Stimulated activated CD4-positive, alpha-beta T cell treated with anti-CD3 and anti-CD28 coated beads, Interleukin-1b, Interleukin-23, amount 100 ng/mL, for 1 hour (primary cell): ENCODE data around the gene GSTM2.

ENCODE experiments used
- DNase-seq, 2 donors: peaks; one replicate each; pipeline ENCODE4 v3.0.0-alpha.2; 2020; ENCODE audit warnings: low read depth in 2 of 2

Gene GSTM2

DNA sequence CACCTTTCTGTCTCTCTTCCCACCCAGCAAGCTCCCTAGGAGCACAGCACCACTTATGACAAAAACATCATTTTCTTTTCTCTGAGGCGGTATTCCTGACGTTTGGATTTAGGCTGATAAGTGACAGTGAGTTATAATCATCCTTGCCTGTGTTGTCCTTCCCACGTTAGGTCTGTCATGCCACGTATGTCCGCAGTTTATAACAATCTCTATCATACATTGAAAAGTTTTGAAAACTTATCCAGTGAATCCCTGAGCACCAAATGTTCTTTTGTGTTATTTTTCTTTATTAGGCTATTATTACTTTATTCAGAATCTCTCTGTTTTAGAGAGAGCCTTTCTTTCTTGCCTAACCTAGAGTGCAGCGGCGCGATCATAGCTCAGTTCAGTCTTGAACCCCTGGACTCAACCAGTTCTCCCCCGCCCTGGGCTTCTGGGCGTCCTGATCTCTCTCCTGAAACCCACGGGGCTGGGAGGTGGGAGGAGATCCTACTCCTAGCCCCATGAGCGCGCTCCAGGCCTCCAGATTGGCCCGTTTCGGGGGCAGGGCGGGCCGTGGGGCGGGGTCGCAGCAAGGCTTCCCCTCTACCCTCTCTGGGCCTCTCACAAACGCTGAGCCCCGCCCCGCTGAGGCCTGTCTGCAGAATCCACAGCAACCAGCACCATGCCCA is at the start of gene GSTM2:
TSS of gene GSTM2 (plus strand) at position 606 of the 671 bp plus-strand sequence. CDS start at position 665, 59 bp downstream.
- peak; percentile 26 to 70 for DNase-seq

DNA sequence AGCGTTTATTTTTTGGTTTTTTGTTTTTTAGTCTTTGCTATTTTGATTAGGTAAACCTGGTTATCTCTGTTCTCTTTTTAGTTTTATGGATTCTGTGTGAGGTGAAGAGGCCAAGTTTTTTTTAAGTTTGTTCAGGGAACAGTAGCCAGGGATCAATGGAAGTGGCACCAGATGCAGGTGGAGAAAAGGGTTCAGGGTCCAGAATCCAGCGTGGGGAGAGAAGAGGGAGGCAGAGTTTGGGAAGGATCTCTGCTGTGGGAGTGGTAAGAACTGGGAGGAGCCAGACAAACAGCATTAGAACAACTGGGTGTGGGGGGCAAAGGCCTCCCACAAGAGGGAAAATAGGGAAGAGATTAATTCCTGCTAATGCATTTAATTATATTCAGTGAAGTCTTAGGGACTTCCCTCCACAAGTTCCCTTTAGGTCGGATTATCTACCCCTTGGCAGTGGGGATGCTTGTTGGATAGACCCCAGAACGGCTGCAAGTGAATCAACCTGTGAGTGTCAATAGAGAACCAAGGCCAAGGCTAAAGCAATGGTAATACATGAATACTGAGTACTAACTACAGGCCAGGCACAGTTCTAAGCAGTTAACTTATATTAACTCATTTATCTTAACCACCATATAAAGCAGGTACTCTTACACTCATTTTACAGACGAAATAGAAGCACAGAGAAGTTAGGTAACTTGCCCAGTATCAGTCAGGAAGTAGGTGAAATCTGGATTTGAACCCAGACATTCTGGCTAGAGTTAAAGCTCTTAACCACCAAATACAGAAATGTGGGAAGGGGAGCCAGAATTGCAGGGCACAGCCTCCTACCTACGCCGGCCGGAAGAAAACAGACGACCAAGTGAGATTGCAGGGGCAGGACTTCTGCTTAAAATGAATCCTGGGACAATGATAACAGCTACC is 48.9 kb upstream of the GSTM2 start:
- no peak for DNase-seq

DNA sequence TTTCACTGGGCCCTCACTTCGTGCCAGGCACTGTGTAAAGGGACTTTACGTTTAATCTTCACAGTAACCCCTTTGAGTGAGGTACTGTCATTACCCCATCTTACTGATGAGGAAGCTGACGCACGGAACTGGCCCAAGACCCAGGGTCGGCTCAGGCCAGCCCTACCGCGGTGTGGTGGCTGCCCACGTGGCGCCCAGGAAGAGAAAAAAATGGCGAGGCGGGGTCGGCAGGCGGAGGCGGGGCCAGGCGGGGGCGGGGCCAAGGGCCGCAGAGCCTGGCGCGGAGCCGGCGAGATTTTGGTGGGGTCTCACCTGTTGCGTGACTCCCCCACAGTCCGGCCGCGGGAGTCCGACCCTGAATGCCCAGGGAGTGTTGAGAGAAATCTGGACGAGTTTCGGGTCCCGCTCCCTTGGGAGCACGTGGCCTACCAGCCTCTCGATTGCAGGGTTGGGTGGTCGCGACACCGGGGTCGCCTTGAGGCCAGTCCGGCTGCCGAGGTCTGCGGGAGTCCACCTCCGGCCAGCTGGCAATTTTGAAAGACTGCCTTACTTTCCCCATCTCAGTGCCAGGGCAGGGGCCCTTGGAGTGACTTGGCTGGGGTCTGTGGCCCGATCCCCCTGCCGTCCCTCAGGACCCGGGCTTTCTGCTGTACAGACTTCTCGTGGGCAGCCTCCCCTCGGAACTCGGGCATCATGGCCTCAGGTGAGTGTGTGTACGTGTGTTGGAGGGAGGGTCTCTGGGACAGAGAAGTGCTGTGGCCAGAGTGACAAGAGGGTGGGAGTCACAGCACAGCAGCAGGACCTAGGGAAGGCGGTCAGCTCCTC is 48.1 kb upstream of the GSTM2 start, which contains the start of the genes AMPD2 and GNAT2:
TSS of gene AMPD2 (plus strand) at position 262 of the 825 bp plus-strand sequence. CDS start 1,339 bp downstream, outside the sequence.
TSS of gene GNAT2 (minus strand) at position 41 of the 825 bp plus-strand sequence. CDS start 6,746 bp downstream, outside the sequence.
- peak; percentile 20 to 53 for DNase-seq

DNA sequence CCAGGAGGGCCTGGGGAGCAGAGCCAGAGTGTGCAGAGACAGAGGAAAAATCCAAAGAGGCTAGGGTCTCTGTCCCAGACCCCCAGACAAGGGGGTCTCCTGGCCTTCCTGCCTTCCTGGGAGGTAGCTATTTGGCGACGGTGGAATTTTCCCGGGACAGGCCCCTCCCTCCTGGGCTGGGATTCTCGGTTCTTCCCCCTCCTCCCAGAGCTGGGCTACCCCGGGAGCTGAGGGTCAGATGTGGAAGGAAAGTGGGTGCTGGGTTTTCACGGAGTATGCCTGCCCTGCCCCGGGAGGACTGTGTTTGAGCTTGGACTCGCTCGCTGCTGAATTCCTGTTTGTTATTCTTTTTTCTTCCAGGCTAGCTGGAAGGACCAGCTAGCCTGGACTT is 47.5 kb upstream of the GSTM2 start:
- DNase-seq = no peak

DNA sequence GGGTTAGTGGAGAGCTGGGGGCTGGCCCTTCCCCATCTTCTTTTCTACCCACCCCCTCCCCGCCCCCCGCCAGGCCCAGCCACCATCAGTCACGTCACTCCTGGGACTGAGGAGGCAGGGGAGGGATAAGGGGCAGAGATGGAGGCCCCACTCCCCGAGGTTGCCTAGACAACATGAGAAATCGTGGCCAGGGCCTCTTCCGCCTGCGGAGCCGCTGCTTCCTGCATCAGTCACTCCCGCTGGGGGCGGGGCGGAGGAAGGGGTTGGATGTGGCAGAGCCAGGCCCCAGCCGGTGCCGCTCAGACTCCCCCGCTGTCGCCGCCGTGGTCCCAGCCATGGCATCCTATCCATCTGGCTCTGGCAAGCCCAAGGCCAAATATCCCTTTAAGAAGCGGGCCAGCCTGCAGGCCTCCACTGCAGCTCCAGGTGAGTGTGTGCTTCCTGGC is 47.0 kb upstream of the GSTM2 start:
- DNase-seq = peak; percentile 83 to 95

DNA sequence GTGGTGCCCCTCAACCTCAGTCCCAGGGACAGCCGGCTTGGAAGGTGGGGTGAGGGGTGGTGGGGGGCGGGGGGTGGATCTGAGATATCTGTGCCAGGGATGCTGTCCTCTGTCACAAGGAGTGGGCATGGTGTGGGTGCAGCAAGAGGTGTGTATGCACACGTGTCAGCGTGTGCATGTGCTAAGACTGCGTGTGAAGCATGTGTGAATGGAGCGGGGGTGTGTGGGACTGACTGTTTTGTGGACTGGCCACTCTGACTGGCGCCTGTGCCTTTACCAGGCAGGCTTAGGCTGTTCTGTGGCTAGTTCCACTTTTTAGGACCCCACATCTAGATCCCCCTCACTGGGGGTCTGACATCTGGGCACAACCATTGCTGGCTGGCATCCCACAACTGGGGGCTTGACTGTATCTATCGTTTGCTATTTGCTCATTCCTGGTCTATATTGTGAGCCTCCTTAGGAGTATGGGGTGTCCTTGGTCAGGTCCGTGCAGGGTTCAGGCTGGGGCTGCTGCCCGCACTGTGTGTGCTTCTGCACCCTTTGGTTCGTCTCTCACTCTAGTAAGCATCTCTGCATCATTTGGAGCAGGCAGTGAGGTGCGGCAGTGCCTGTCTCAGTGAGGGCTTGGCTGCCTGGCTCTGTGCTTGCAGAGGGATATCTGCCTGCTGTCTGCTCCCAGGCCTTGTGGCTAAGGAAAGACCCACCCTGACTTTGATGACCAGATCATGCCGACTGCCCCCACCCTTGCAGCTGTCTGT is 46.3 kb upstream of the GSTM2 start:
- DNase-seq = no peak

DNA sequence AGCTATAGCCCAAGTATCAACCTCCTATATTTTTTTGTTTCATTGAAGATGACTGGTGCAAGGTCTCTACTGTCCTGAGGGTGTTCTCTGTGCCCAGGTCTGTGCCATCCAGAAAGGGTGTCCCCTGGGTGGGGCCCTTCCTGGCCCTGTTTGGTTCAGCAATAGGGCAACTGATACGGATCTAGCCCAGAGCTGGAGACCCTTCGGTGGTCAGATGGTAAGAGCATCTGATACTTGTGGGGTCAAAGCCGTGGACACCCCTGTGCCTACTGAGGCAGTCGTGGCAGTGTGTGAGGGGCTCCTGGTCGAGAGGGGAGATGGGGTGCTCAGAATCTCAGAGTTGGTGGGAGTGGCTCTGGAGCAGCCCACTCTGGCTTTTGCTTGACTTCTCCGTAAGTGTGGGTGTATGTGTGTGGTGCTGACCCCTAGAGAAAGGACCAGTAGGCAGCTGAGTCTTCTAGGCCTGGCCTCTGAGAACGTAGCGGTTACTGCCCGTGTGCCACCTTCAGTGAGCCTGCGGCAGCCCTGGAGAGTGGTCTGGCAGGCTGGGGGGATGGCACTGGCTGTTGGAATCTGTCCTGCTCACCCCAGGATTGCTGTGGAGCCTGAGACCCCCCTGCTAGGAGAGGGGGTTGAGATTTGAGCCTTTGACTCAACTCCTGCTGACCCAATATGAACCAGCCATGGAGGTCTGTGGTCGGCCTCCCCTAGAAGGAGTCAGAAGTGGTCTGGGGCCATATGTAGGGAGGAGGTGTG is 45.5 kb upstream of the GSTM2 start:
- no peak for DNase-seq

DNA sequence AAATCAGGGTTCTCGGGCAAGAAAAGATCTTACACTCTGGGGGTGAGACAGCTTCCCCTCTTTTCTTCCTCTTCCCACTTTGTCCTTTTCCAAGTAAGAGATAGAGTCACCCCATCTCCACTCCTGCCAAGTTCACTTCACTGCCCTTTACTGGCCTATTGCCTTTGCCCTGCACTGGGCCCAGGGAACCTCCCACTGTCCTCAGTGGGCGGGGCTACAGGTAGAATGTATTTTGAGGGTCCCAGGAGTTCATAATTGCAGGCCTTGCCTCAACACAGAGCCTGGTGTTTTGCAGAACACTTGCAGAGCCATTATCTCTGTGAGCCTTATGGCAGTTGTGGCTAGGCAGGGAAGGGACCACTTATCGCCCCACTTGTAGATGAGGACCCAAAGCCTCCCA is 45.0 kb upstream of the GSTM2 start:
- no peak for DNase-seq

DNA sequence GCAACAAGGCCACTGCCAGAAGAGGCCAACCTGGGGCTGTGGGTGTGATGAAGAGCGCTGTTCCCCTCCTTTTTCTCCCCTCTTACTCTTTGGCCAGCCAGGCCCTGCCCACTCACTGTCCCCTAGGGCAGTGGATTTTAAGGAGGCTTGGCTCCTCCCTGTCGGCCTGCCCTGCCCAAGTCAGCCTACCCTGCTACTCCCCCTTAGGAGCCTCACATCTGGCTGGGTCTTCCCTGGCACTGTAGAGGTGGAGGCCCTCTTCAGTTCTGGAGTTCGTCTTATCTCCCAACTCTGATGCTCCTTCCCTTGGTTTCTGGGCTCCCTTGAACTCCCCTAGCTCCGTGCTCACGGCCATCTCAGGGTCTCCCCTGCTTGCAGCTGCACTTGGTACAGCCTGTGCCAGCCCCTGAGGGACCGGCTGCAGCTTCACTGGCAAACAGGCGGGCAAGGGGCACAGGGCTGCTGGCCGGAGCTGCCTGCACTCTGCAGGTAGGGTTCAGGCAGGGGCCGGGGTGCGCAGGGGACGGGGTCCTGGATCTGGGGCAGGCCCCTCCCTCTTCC is 44.2 kb upstream of the GSTM2 start:
- DNase-seq = no peak

DNA sequence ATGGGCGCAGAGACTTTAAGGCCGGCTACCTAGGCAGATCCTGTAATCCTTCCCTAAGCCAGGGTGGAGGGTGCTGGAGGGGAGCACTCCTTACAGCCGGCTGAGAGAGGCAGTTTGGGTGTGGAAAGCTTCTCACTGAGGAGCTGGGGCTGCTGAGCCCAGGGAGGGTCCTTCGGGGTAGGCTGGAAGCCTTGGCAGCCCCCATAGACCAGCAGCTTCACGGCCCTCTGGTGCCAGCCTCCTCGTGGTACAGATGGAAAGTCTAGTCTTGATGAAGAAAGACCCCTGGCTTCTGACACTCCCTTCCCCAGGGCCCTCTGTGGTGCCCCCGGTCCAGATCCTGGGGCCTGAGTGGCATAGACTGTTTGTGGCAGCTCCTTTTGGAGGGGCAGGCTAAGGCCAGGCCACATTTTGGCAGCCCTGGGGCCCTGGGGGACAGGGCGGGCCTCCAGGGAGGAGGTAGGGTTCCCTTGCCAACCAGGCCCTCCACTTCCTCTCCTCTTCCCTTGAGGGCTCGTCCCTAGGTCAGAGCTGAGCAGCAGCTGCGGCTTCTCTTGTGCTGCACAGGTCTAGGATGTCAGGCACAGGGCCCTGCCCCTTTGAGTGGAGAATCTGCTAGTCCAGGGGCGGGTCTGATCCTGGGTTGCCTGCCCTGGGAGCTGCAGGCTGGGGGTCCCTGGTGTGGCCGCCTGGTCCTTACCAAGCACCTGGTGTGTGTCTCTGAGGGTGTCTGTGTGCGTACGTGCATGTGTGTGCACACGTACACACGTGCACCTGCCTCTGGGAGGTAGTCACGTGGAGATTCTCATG is 43.5 kb upstream of the GSTM2 start:
- DNase-seq = no peak

DNA sequence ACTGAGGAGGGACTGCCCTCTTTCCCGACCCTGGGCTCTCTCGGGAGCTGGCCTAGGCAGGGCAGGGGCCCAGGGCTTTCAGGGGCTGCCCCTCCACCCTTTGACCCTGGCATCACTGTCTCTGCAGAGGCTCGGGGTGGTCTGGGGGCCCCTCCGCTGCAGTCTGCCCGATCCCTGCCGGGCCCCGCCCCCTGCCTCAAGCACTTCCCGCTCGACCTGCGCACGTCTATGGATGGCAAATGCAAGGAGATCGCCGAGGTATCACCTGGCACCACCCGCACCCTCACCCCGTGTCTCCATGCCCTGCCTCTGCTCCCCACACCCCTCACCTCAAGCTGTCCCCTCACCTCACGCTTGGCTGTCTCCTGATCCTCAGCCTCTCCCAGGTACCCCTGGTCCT is 42.7 kb upstream of the GSTM2 start:
- no peak for DNase-seq

DNA sequence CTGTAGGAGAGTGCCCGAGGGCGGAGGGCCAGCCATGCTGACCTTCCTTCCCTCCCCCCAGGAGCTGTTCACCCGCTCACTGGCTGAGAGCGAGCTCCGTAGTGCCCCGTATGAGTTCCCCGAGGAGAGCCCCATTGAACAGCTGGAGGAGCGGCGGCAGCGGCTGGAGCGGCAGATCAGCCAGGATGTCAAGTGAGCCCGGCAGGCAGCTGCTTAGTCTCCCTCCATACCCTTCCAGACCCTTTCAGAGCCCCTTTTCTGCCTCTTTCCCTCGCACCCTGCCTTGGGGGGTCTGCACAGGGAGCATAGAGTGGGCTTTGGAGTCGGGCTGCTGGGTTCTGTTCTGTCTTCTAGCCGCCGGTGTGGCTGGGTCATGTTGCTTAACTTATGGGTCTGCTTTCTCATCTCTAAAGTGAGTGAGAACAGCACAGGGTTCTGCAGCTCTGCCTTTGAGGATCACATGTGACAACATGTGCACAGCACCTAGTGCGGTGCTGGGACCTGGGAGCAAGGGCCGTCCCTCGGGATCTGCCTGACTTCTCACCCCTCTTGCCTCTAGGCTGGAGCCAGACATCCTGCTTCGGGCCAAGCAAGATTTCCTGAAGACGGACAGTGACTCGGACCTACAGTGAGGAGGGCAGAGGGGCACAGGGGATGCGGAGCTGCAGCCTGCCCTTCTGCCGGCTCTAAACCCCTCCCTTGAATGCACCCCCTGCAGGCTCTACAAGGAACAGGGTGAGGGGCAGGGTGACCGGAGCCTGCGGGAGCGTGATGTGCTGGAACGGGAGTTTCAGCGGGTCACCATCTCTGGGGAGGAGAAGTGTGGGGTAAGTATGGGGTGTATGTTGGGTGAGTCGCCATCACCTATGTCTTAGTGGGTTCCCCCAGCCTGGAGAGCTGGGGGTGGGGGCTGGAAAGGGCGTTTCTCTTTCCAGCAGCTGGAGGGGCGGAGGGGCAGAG is 42.0 kb upstream of the GSTM2 start:
- no peak for DNase-seq

DNA sequence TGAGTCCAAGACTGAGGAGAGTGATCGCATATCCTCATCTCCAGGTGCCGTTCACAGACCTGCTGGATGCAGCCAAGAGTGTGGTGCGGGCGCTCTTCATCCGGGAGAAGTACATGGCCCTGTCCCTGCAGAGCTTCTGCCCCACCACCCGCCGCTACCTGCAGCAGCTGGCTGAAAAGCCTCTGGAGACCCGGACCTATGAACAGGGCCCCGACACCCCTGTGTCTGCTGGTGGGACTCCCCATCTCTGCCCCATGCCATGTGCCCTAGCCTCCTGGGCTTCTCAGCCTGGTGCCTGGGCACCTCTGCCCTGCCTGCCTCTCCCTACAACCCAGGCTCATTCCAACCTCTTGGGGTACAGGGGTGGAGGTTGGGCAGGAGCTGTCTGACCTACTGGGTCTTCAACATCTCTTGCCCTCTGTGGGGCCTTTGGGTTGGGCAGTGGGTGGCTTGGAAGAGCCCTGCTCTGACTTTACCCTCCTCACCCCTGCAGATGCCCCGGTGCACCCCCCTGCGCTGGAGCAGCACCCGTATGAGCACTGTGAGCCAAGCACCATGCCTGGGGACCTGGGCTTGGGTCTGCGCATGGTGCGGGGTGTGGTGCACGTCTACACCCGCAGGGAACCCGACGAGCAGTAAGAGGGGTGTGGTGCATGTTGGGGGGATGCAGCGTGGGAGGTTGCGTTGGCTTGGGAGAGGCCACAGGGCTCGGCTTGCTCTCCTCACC is 41.0 kb upstream of the GSTM2 start:
- DNase-seq = no peak

DNA sequence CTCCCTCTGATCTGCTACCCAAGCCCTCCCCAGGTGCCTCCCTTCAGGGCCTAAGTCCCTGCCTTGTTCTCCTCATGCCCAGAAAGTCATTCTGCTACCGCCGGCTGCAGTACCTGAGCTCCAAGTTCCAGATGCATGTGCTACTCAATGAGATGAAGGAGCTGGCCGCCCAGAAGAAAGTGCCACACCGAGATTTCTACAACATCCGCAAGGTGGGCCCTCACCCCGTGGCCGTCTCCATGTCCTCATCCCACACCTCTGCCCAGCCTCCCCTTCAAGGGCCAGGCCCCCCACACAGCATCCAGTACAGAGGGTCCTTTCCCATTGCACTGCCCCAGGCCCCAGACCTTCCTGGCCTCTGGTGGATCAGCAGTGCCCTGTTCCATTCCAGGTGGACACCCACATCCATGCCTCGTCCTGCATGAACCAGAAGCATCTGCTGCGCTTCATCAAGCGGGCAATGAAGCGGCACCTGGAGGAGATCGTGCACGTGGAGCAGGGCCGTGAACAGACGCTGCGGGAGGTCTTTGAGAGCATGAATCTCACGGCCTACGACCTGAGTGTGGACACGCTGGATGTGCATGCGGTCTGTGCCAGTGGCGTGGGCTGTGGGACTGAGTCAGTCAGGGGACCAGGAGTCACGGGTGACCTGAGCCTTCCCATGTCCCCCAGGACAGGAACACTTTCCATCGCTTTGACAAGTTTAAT is 40.0 kb upstream of the GSTM2 start:
- no peak for DNase-seq

DNA sequence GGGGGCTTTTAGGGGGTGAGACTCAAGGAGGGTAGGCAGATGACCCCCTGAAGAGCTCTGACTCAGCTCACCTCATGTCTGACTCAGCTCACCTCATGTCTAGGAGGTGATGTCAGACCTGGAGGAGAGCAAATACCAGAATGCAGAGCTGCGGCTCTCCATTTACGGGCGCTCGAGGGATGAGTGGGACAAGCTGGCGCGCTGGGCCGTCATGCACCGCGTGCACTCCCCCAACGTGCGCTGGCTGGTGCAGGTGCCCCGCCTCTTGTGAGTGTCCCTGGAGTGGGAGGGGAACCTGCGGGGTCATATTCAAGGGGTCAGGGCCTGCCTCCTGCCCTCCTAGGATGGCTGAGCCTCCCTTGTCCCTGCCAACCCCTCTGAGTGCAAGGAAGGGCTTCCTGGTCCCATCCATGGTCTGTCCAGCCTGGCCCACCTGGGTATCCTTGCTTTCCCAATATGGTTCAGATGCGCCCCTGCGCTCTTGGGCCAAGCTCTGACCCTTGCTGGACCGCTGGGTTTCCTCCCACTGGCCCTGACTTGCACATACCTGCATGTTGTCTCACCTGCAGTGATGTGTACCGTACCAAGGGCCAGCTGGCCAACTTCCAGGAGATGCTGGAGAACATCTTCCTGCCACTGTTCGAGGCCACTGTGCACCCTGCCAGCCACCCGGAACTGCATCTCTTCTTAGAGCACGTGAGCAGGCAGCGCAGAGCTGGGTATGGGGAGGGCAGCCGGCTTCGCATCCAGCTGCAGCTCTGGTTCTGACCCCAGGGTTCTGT is 39.1 kb upstream of the GSTM2 start:
- no peak for DNase-seq
